ENCODE measurements around the gene ELP1.
"Not testable (repeated sequence)": the region's sequence is repeated elsewhere in the genome, so short reads cannot be mapped to it uniquely, and the experiment has no call there.

The ELP1 gene, protein sequence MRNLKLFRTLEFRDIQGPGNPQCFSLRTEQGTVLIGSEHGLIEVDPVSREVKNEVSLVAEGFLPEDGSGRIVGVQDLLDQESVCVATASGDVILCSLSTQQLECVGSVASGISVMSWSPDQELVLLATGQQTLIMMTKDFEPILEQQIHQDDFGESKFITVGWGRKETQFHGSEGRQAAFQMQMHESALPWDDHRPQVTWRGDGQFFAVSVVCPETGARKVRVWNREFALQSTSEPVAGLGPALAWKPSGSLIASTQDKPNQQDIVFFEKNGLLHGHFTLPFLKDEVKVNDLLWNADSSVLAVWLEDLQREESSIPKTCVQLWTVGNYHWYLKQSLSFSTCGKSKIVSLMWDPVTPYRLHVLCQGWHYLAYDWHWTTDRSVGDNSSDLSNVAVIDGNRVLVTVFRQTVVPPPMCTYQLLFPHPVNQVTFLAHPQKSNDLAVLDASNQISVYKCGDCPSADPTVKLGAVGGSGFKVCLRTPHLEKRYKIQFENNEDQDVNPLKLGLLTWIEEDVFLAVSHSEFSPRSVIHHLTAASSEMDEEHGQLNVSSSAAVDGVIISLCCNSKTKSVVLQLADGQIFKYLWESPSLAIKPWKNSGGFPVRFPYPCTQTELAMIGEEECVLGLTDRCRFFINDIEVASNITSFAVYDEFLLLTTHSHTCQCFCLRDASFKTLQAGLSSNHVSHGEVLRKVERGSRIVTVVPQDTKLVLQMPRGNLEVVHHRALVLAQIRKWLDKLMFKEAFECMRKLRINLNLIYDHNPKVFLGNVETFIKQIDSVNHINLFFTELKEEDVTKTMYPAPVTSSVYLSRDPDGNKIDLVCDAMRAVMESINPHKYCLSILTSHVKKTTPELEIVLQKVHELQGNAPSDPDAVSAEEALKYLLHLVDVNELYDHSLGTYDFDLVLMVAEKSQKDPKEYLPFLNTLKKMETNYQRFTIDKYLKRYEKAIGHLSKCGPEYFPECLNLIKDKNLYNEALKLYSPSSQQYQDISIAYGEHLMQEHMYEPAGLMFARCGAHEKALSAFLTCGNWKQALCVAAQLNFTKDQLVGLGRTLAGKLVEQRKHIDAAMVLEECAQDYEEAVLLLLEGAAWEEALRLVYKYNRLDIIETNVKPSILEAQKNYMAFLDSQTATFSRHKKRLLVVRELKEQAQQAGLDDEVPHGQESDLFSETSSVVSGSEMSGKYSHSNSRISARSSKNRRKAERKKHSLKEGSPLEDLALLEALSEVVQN (N-terminal part only)

GRCh38 chr9:108933718-108934322 is at the start of gene ELP1:
ELP1 (minus strand) TSS chr9:108934124; CDS start chr9:108931146, 2,978 bp downstream.
- TF ChIP-seq, protein P1, sequence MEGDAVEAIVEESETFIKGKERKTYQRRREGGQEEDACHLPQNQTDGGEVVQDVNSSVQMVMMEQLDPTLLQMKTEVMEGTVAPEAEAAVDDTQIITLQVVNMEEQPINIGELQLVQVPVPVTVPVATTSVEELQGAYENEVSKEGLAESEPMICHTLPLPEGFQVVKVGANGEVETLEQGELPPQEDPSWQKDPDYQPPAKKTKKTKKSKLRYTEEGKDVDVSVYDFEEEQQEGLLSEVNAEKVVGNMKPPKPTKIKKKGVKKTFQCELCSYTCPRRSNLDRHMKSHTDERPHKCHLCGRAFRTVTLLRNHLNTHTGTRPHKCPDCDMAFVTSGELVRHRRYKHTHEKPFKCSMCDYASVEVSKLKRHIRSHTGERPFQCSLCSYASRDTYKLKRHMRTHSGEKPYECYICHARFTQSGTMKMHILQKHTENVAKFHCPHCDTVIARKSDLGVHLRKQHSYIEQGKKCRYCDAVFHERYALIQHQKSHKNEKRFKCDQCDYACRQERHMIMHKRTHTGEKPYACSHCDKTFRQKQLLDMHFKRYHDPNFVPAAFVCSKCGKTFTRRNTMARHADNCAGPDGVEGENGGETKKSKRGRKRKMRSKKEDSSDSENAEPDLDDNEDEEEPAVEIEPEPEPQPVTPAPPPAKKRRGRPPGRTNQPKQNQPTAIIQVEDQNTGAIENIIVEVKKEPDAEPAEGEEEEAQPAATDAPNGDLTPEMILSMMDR (IDR thresholded peaks at IDR 0.05; ENCODE audit: low read length, missing control alignments) = peak; percentile 33
- peak within 1 kb of the TSS; percentile 96 for H3K4me3 ChIP-seq (replicated peaks; ENCODE audit: low read depth, low read length)
- DNase-seq (ENCODE audit: low read depth) = peak; percentile 96

DNA sequence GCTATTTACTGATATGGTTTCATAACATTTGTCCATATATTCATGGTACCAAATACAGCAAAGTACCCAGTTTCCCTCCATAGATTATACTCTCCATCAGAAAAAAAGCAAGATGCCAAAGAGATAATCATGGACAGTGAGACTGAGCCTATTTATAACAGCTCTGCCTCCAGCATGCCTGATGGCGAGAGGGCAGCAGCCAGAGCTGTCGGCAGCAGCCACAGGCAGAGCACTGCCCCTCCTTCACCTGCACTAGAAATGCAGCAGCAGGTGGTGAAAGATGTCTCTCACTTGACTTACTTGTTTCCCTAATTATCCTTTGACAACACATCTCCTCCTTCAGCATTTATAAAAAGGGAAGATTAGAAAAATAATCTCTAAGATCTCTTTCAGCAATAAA is 47.0 kb upstream of the ELP1 start:
- TF ChIP-seq, protein P1 (IDR thresholded peaks at IDR 0.05; ENCODE audit: low read length, missing control alignments) = no peak
- DNase-seq (ENCODE audit: low read depth) = no peak
- H3K4me3 ChIP-seq (replicated peaks; ENCODE audit: low read depth, low read length) = no peak overlapping the region

- TF ChIP-seq, protein P1 (IDR thresholded peaks at IDR 0.05; ENCODE audit: low read length, missing control alignments) = no peak
- no peak overlapping the region for H3K4me3 ChIP-seq (replicated peaks; ENCODE audit: low read depth, low read length)
- DNase-seq (ENCODE audit: low read depth) = no peak
These were observed 44.3 kb upstream of the ELP1 start for GRCh38 chr9:108978205-108978604.

DNA sequence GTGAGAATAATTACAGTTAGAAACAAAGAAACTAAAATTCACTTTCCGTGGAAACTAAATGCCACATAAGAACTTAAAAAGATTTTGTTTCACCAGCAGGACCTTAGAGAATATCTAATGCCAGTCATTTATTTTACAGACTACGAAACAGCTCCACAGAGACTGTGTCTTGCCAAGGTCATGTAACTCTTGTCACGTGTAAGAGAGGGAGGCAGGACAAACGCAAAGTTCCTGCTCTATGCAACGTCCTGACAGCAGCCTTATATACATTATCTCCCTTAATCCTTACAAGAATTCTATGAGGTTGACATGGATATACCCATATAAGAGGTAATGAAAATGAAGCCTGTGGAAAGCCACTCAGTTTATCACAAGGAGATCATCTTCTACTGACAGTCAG is 40.0 kb upstream of the ELP1 start:
- DNase-seq (ENCODE audit: low read depth) = no peak
- H3K4me3 ChIP-seq (replicated peaks; ENCODE audit: low read depth, low read length) = no peak overlapping the region
- TF ChIP-seq, protein P1 (IDR thresholded peaks at IDR 0.05; ENCODE audit: low read length, missing control alignments) = no peak

- TF ChIP-seq, protein P1 (IDR thresholded peaks at IDR 0.05; ENCODE audit: low read length, missing control alignments) = no peak
- no peak overlapping the region for H3K4me3 ChIP-seq (replicated peaks; ENCODE audit: low read depth, low read length)
- DNase-seq (ENCODE audit: low read depth) = no peak
These were observed 38.8 kb upstream of the ELP1 start for GRCh38 chr9:108972626-108973209.

- DNase-seq (ENCODE audit: low read depth) = no peak
- TF ChIP-seq, protein P1 (IDR thresholded peaks at IDR 0.05; ENCODE audit: low read length, missing control alignments) = no peak
- no peak overlapping the region for H3K4me3 ChIP-seq (replicated peaks; ENCODE audit: low read depth, low read length)
These were observed 38.3 kb upstream of the ELP1 start for GRCh38 chr9:108972186-108972585.

GRCh38 chr9:108971392-108971791 is 37.5 kb upstream of the ELP1 start:
- not testable (repeated sequence) for DNase-seq (ENCODE audit: low read depth); H3K4me3 ChIP-seq (replicated peaks; ENCODE audit: low read depth, low read length)

All from fibroblast of pulmonary artery (primary cell).